ENCODE measurements around the gene PPARD. TPM values are rescaled to one million over a fixed set of nuclear protein-coding genes. Genes with fewer than 3 reads are reported as not detected.
A peak's percentile ranks its signal among the peaks of the same experiment; 100 is the strongest.

PPARD gene
- total and polyA plus RNA-seq, 7 experiments from 2014 or later, result 7.3 to 47.1 (median 30.0) TPM

- DNase-seq, result no peak
- Histone ChIP-seq H3K4me1 (ENCODE audit: control insufficient read depth in 2 of 2, insufficient read depth in 2 of 2, low read length in 2 of 2) (peaks cover 2 to 7% of the 10 kb centered on the region in 2 donors), H3K27me3 (ENCODE audit: control insufficient read depth in 2 of 2, insufficient read depth in 2 of 2, low read length in 2 of 2) (no peaks in the 10 kb centered on the region), H3K27ac (ENCODE audit: low read depth, low read length) (no peak overlapping the region), H3K9me3 (ENCODE audit: control insufficient read depth in 2 of 3, low read length in 3 of 3) (no peaks in the 10 kb centered on the region), H3K4me3 (ENCODE audit: low read length) (no peak overlapping the region), H3K36me3 (ENCODE audit: control insufficient read depth in 2 of 3, insufficient read depth in 3 of 3, low read length in 3 of 3) (peaks cover 0 to 3% (median 0%) of the 10 kb centered on the region in 3 experiments)
- intact Hi-C loops (cut with micrococcal nuclease), result loop anchor here in 1 of 2 donors (10.0 kb wide), 1 partner anchor 46 kb away; no protein-coding TSS in a partner anchor
- H3K4me3 Mint-ChIP-seq, result no peak overlapping the region
- H3K36me3 Mint-ChIP-seq, result peaks cover 0 to 10% (median 0%) of the 10 kb centered on the region in 5 donors
- POLR2A ChIA-PET, result no interaction called here
- no peak for ATAC-seq
- H3K27me3 Mint-ChIP-seq, result no peaks in the 10 kb centered on the region
- H3K4me1 Mint-ChIP-seq, result peaks cover 23 to 50% (median 31%) of the 10 kb centered on the region in 7 donors
- H3K27ac Mint-ChIP-seq, result peak overlapping the region in 5 of 9 donors; percentile 16 to 83 (median 33)
- CTCF ChIA-PET, result interaction anchor here (0.7 kb wide), 1 partner anchor 18 kb away, joined by 3 read pairs; no protein-coding TSS in a partner anchor
- H3K9me3 Mint-ChIP-seq, result no peaks in the 10 kb centered on the region
Observed at GRCh38 chr6:35398526-35398925, 56.2 kb downstream of the PPARD start.

GRCh38 chr6:35400111-35400510 lies 57.8 kb downstream of the PPARD start:
- Mint-ChIP-seq H3K9me3 (no peaks in the 10 kb centered on the region), H3K27me3 (no peaks in the 10 kb centered on the region), H3K36me3 (peaks cover 0 to 10% (median 0%) of the 10 kb centered on the region in 5 donors), H3K4me1 (peaks cover 14 to 39% (median 25%) of the 10 kb centered on the region in 7 donors), H3K27ac (peak overlapping the region in 4 of 9 donors; percentile 33 to 74 (median 56)), H3K4me3 (no peak overlapping the region)
- H3K4me1 ChIP-seq (ENCODE audit: control insufficient read depth in 2 of 2, insufficient read depth in 2 of 2, low read length in 2 of 2), result no peaks in the 10 kb centered on the region
- DNase-seq, result no peak
- ChIA-PET POLR2A (no interaction called here), CTCF (no interaction called here)
- no peaks in the 10 kb centered on the region for H3K27me3 ChIP-seq (ENCODE audit: control insufficient read depth in 2 of 2, insufficient read depth in 2 of 2, low read length in 2 of 2)
- no peak for ATAC-seq
- H3K36me3 ChIP-seq (ENCODE audit: control insufficient read depth in 2 of 3, insufficient read depth in 3 of 3, low read length in 3 of 3), result peaks cover 0 to 3% (median 0%) of the 10 kb centered on the region in 3 experiments
- no peak overlapping the region for H3K4me3 ChIP-seq (ENCODE audit: low read length)
- intact Hi-C loops (cut with micrococcal nuclease), result no loop called here
- H3K27ac ChIP-seq (ENCODE audit: low read depth, low read length), result no peak overlapping the region
- H3K9me3 ChIP-seq (ENCODE audit: control insufficient read depth in 2 of 3, low read length in 3 of 3), result no peaks in the 10 kb centered on the region

- POLR2A ChIA-PET, result interaction anchor here (0.7 kb wide), 1 partner anchor 23 kb away, joined by 3 read pairs; no protein-coding TSS in a partner anchor
- Mint-ChIP-seq H3K9me3 (no peaks in the 10 kb centered on the region), H3K4me3 (no peak overlapping the region), H3K27me3 (no peaks in the 10 kb centered on the region), H3K4me1 (peaks cover 10 to 35% (median 24%) of the 10 kb centered on the region in 7 donors), H3K36me3 (peaks cover 0 to 7% (median 0%) of the 10 kb centered on the region in 5 donors), H3K27ac (peak overlapping the region in 6 of 9 donors; percentile 13 to 79 (median 52))
- Histone ChIP-seq H3K36me3 (ENCODE audit: control insufficient read depth in 2 of 3, insufficient read depth in 3 of 3, low read length in 3 of 3) (peaks cover 0 to 3% (median 0%) of the 10 kb centered on the region in 3 experiments), H3K9me3 (ENCODE audit: control insufficient read depth in 2 of 3, low read length in 3 of 3) (no peaks in the 10 kb centered on the region), H3K4me3 (ENCODE audit: low read length) (no peak overlapping the region), H3K27me3 (ENCODE audit: control insufficient read depth in 2 of 2, insufficient read depth in 2 of 2, low read length in 2 of 2) (no peaks in the 10 kb centered on the region), H3K4me1 (ENCODE audit: control insufficient read depth in 2 of 2, insufficient read depth in 2 of 2, low read length in 2 of 2) (no peaks in the 10 kb centered on the region), H3K27ac (ENCODE audit: low read depth, low read length) (no peak overlapping the region)
- DNase-seq (no peak), ATAC-seq (no peak)
- intact Hi-C loops (cut with micrococcal nuclease), result no loop called here
- CTCF ChIA-PET, result interaction anchor here (0.6 kb wide), 1 partner anchor 101 kb away, joined by 3 read pairs; no protein-coding TSS in a partner anchor
Observed at GRCh38 chr6:35400901-35401311, 58.5 kb downstream of the PPARD start.

GRCh38 chr6:35401514-35401913 lies 59.2 kb downstream of the PPARD start:
- POLR2A ChIA-PET, result no interaction called here
- ATAC-seq, result no peak
- Histone ChIP-seq H3K4me1 (ENCODE audit: control insufficient read depth in 2 of 2, insufficient read depth in 2 of 2, low read length in 2 of 2) (no peaks in the 10 kb centered on the region), H3K4me3 (ENCODE audit: low read length) (no peak overlapping the region), H3K27me3 (ENCODE audit: control insufficient read depth in 2 of 2, insufficient read depth in 2 of 2, low read length in 2 of 2) (no peaks in the 10 kb centered on the region), H3K27ac (ENCODE audit: low read depth, low read length) (no peak overlapping the region), H3K36me3 (ENCODE audit: control insufficient read depth in 2 of 3, insufficient read depth in 3 of 3, low read length in 3 of 3) (peaks cover 0 to 3% (median 0%) of the 10 kb centered on the region in 3 experiments), H3K9me3 (ENCODE audit: control insufficient read depth in 2 of 3, low read length in 3 of 3) (no peaks in the 10 kb centered on the region)
- DNase-seq, result no peak
- Mint-ChIP-seq H3K4me3 (no peak overlapping the region), H3K4me1 (peaks cover 13 to 40% (median 27%) of the 10 kb centered on the region in 7 donors), H3K36me3 (peaks cover 0 to 7% (median 0%) of the 10 kb centered on the region in 5 donors), H3K27ac (peak overlapping the region in 7 of 9 donors; percentile 13 to 81 (median 52)), H3K9me3 (no peaks in the 10 kb centered on the region), H3K27me3 (no peaks in the 10 kb centered on the region)
- intact Hi-C loops (cut with micrococcal nuclease), result no loop called here
- CTCF ChIA-PET, result no interaction called here

GRCh38 chr6:35402136-35402855 lies 59.9 kb downstream of the PPARD start:
- CTCF ChIA-PET, result no interaction called here
- no peaks in the 10 kb centered on the region for H3K9me3 Mint-ChIP-seq
- H3K27ac Mint-ChIP-seq, result peak overlapping the region in 6 of 9 donors; percentile 28 to 73 (median 56)

GRCh38 chr6:35402856-35403191 lies 60.5 kb downstream of the PPARD start:
- ChIA-PET CTCF (no interaction called here), POLR2A (no interaction called here)
- H3K9me3 Mint-ChIP-seq, result no peaks in the 10 kb centered on the region
- no peak overlapping the region for H3K27ac ChIP-seq (ENCODE audit: low read depth, low read length)
- H3K36me3 ChIP-seq (ENCODE audit: control insufficient read depth in 2 of 3, insufficient read depth in 3 of 3, low read length in 3 of 3), result no peaks in the 10 kb centered on the region
- no peaks in the 10 kb centered on the region for H3K9me3 ChIP-seq (ENCODE audit: control insufficient read depth in 2 of 3, low read length in 3 of 3)
- ATAC-seq (no peak), DNase-seq (no peak)
- H3K27ac Mint-ChIP-seq, result peak overlapping the region in 3 of 9 donors; percentile 39 to 73 (median 67)
- H3K4me3 Mint-ChIP-seq, result no peak overlapping the region
- no peak overlapping the region for H3K4me3 ChIP-seq (ENCODE audit: low read length)
- peaks cover 0 to 7% (median 0%) of the 10 kb centered on the region in 5 donors for H3K36me3 Mint-ChIP-seq
- intact Hi-C loops (cut with micrococcal nuclease), result no loop called here
- H3K4me1 Mint-ChIP-seq, result peaks cover 10 to 31% (median 25%) of the 10 kb centered on the region in 7 donors
- no peaks in the 10 kb centered on the region for H3K4me1 ChIP-seq (ENCODE audit: control insufficient read depth in 2 of 2, insufficient read depth in 2 of 2, low read length in 2 of 2)
- no peaks in the 10 kb centered on the region for H3K27me3 ChIP-seq (ENCODE audit: control insufficient read depth in 2 of 2, insufficient read depth in 2 of 2, low read length in 2 of 2)
- H3K27me3 Mint-ChIP-seq, result no peaks in the 10 kb centered on the region

More at GRCh38 chr6:35402136-35402855, 59.9 kb downstream of the PPARD start:
- no peak for DNase-seq
- Histone ChIP-seq H3K9me3 (ENCODE audit: control insufficient read depth in 2 of 3, low read length in 3 of 3) (no peaks in the 10 kb centered on the region), H3K27me3 (ENCODE audit: control insufficient read depth in 2 of 2, insufficient read depth in 2 of 2, low read length in 2 of 2) (no peaks in the 10 kb centered on the region), H3K36me3 (ENCODE audit: control insufficient read depth in 2 of 3, insufficient read depth in 3 of 3, low read length in 3 of 3) (peaks cover 0 to under 1% (median 0%) of the 10 kb centered on the region in 3 experiments), H3K4me1 (ENCODE audit: control insufficient read depth in 2 of 2, insufficient read depth in 2 of 2, low read length in 2 of 2) (no peaks in the 10 kb centered on the region), H3K27ac (ENCODE audit: low read depth, low read length) (no peak overlapping the region), H3K4me3 (ENCODE audit: low read length) (no peak overlapping the region)
- POLR2A ChIA-PET, result no interaction called here
- peaks cover 0 to 7% (median 0%) of the 10 kb centered on the region in 5 donors for H3K36me3 Mint-ChIP-seq
- H3K4me1 Mint-ChIP-seq, result peaks cover 10 to 35% (median 29%) of the 10 kb centered on the region in 7 donors
- intact Hi-C loops (cut with micrococcal nuclease), result no loop called here
- H3K4me3 Mint-ChIP-seq, result no peak overlapping the region
- no peaks in the 10 kb centered on the region for H3K27me3 Mint-ChIP-seq
- no peak for ATAC-seq
